Measurements from ENCODE around the gene TMEM145.

Gene TMEM145

DNA sequence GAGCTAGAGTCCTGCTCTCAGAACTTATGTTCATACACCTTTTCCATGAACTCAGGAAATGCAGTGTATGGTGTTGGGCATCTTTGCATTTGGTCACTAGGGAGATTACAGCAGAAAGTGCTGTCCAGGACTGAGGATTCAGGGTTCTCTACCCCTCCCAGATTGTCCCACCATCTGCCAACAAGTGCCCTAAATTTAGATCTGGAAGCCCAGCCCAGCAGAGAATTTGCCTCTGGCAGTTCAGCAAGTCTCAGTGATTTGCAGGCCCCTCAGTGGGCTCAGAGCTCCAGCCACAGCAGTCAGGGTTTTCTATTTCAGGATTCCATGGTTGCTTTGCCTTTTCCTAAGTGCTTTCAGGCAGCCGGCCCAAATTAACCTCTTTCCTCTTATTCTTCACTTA lies 53.6 kb downstream of the TMEM145 start:
- DNase-seq = no peak

- DNase-seq = no peak
Measured at GRCh38 chr19:42367929-42368328, 54.8 kb downstream of the TMEM145 start.

DNA sequence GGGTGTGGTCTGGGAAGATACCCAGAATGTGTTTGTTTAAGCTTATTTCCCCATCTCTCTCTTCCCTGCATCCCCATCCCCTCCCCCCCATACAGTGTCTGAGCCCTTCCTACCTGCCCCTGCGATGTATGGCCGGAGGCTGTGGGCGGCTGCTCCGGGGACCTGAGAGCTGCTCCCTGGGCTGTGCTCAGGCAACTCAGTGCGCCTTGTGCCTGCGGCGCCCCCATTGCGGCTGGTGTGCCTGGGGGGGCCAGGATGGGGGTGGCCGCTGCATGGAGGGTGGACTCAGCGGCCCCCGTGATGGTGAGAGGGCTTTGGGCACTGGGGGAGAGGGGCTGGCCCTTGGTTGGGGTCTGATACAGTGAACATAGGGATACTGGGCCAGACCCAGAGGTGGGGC lies 55.3 kb downstream of the TMEM145 start:
- no peak for DNase-seq

GRCh38 chr19:42368765-42369164 lies 55.7 kb downstream of the TMEM145 start:
- no peak for DNase-seq

- DNase-seq = no peak
Measured at GRCh38 chr19:42369433-42370067, 56.4 kb downstream of the TMEM145 start.

DNA sequence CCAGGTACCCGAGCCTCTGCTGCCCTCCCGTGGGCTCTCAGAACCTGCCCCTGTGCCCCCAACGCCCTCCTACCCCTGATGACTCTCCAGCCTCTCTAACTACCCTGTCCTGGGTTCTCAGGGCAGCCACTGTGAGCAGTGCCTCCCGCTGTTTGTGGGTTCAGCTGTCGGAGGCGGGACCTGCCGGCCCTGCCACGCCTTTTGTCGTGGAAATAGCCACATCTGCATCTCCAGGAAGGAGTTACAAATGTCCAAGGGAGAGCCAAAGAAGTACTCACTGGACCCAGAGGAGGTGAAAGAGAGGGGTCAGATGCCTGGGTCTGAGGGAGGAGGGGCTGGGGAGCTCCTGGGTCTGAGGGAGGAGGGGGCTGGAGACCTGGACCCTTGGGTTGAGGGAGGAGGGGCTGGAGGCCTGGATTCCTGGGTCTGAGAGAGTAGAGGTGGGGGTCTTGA lies 57.0 kb downstream of the TMEM145 start:
- DNase-seq = peak; percentile 7

DNA sequence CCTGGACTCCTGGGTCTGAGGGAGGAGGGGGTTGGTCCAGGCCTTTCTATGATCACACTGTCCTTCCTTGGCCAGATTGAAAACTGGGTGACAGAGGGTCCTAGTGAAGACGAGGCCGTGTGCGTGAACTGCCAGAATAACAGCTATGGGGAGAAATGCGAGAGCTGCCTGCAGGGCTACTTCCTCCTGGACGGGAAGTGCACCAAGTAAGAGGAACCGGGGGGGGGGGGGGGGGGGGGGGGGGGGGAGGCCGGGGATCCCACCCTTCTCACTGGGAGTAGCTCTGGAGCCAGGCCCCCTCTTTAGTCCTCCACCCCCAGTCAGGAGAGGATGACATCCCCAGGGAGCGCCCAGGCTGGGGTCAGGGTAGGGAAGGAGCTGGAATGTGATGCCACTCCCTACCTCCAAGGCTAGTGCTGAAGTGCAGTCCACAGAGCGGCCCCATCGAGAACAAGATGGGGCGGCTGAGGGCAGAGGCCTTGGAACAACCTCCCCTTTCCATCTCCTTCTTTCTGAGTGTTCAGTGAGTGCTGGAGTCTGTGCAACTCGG lies 57.6 kb downstream of the TMEM145 start:
- DNase-seq = no peak

Measured in NCI-H510A treated with DMSO at 0.1 percent for 48 hours (cell line).